ENCODE data around the gene DOK7.
A peak's percentile ranks its signal among the peaks of the same experiment; 100 is the strongest.
"Not testable (repeated sequence)": the region's sequence is repeated elsewhere in the genome, so short reads cannot be mapped to it uniquely, and the experiment has no call there.

Gene DOK7

DNA sequence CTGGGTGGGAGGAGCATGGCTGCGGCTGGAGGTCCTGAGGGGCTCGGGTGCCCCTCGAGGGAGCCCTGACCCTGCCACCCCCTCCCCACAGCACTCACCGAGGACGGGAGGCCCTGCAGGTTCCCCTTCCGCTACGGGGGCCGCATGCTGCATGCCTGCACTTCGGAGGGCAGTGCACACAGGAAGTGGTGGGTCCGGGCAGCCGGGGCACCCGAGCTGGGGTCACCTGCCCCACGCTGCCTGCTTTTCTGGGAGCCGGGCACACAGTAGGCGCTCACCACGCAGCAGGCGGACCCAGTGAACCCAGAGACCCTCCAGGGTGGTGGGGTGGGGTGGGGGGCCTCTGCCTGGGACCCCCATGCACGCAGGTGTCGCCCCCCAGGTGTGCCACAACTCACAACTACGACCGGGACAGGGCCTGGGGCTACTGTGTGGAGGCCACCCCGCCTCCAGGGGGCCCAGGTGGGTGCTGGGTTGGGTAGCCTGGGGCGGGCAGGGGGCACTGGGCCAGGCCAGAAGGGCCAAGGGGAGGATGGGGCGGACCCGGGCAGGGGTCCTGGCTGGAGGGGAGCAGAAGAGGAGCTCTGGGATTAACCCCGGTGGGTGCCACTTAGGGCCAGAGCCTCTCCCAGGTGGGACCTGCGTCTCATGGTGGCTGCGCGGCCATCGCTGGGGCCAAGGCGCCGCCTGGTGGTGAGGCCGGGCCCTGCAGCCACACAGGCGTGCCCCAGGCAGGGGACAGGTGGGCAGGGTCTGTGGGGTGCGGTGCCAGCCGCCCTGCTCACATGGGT is 20.0 kb upstream of the DOK7 start:
- DNase-seq (ENCODE audit: low read depth) = peak; percentile 55

GRCh38 chr4:3443750-3444309 is 19.3 kb upstream of the DOK7 start:
- DNase-seq (ENCODE audit: low read depth) = no peak

- DNase-seq (ENCODE audit: low read depth) = no peak
Measured at GRCh38 chr4:3444351-3445110, 18.6 kb upstream of the DOK7 start.

GRCh38 chr4:3445111-3445820 is 17.8 kb upstream of the DOK7 start:
- no peak for DNase-seq (ENCODE audit: low read depth)

- DNase-seq (ENCODE audit: low read depth) = no peak
Measured at GRCh38 chr4:3445829-3446545, 17.1 kb upstream of the DOK7 start.

DNA sequence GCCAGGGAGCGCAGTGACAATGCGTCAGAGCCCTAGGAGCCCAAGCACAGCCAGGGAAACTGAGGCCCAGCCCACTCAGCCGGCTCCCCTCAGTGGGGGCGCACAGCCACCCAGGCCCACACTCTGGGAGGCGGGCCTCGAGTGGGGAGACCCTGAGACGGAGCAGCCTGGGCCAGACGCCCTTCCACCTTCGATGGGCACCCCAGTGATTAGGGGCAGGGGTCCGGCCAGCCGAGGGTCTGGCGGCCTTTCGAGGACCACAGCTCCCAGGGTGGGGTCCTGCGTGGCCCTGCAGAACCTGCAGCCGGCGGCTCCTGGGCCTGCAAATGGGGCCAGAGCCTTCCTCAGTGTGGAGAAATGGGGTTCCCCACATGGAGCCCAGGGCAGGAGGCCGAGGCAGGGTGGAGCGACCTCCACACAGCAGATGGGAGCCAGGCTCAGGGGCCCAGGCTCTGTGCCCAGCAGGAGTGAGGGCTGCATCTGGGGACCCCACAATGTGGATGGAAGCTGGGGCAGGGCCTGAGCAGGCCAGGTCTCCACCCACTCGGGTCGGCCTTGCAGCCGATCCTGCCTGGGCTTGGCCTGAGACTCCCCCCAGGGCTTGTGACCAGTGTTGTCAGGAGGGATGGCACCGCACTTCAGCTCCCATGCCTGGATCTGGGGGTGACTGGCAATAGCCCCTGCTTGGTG is 16.3 kb upstream of the DOK7 start:
- DNase-seq (ENCODE audit: low read depth) = no peak

GRCh38 chr4:3447431-3448395 is 15.4 kb upstream of the DOK7 start:
- DNase-seq (ENCODE audit: low read depth) = no peak

GRCh38 chr4:3449047-3449573 is 14.0 kb upstream of the DOK7 start:
- DNase-seq (ENCODE audit: low read depth) = no peak

GRCh38 chr4:3449574-3450534 is 13.3 kb upstream of the DOK7 start:
- DNase-seq (ENCODE audit: low read depth) = no peak

DNA sequence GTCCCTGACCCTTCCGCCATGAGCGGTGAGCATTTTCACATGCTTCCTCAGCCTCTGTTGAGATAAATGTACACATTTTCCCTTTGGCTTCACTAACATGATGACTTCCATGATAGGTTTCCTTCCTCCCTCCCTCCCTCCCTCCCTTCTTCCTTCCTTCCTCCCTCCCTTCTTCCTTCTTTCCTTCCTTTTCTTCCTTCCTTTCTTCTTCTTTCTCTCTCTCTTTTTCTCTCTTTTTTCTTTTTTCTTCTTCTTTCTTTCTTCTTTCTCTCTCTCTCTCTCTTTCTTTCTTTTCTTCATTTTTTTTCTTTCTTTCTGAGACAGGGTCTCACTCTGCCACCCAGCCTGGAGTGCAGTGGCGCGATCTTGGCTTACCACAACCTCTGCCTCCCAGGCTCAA is 12.5 kb upstream of the DOK7 start:
- no peak for DNase-seq (ENCODE audit: low read depth)

- peak; percentile 70 for DNase-seq (ENCODE audit: low read depth)
Measured at GRCh38 chr4:3451956-3452355, 11.2 kb upstream of the DOK7 start.

GRCh38 chr4:3452376-3452775 is 10.7 kb upstream of the DOK7 start:
- DNase-seq (ENCODE audit: low read depth) = peak; percentile 46

- not testable (repeated sequence) for DNase-seq (ENCODE audit: low read depth)
Measured at GRCh38 chr4:3455596-3455995, 7.5 kb upstream of the DOK7 start.

DNA sequence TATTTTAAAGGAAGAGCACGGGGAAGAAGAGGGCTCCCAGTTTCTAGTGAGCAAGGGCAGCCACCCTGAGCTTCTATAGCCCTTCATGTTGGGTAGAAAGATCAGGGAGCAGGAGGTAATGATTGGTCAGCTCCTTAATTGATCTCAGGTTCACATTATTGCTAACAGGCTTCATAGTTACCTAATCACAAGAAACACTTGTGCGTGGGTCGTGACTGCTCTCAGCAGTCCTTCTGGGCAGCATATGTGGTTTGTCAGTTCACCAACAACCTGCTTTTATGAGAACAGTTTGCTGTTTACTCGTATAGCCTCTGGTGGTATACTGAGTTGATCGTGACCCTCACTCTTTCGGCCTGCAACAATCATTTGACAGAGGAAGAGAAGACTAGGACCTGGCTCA is 4.7 kb upstream of the DOK7 start:
- DNase-seq (ENCODE audit: low read depth) = no peak

GRCh38 chr4:3459156-3459555 is 4.0 kb upstream of the DOK7 start:
- DNase-seq (ENCODE audit: low read depth) = not testable (repeated sequence)

- no peak for DNase-seq (ENCODE audit: low read depth)
Measured at GRCh38 chr4:3460926-3461325, 2.2 kb upstream of the DOK7 start.

- DNase-seq (ENCODE audit: low read depth) = no peak
Measured at GRCh38 chr4:3461515-3462291, 1.4 kb upstream of the DOK7 start.

DNA sequence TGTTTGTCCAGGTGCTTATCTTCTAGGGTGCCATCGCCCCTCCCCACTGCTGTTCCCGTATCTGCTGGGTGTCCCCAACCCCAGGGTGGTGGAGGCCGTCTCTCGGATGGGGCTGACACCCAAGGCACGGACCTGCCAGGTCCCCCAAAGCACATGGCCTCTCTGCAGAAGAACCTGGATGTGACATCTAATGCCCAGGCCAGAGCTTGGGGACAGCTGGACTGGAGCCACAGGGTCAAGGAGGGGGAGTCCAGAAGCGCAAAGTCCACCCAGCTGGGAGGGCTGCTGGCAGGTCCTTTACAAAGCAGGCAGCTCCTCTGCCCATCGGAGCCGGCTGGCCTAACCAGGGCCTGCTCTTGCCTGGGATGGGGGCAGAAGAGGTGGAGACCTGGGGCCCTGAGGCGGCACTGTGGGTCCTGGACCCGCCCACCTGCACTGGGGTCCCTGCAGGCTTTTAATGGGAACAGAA is 751 bp upstream of the DOK7 start:
- DNase-seq (ENCODE audit: low read depth) = no peak

Data from ELR (cell line).